HG03575 (cell line): ENCODE data around the gene CPT1A.

Experiments used
- ATAC-seq: cut with Tn5 transposase; IDR thresholded peaks from one replicate; pipeline ENCODE4 v1.9.1; 2021; ENCODE audit not compliant: unreplicated experiment, insufficient number of reproducible peaks, low FRiP score; ENCODE audit errors: extremely low read depth

Gene CPT1A

DNA sequence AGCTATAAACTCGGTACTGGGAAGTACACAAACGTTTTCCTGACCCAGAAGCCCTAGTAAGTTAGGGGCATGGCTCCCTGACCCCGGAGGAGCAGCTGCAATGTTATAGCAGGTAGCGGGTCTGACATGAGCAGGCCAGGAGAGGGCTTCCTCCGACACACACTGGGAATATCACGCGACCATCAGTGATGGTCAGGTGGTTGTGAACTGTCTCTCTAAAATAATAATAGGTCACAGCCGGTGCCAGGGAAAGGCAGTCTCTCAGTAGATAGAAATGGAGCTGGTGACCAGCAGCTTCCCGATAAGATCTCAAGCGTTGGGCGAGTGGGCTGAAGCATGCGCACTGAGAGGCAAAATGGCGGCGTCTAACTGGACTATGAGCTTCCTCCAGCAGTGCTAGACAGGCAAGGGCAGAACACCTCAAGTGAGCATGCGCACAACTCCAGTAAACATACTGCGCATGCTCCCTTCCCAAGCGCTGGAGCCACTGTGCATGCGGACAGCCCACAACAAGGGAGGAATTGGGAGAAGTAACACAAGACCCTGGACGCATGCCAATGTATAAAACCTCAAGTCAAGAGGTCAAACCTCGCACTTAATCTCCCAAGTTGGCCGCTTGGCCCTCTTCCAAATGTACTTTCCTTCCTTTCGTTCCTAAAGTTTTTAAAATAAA is 68.1 kb downstream of the CPT1A start:
- no peak for ATAC-seq

DNA sequence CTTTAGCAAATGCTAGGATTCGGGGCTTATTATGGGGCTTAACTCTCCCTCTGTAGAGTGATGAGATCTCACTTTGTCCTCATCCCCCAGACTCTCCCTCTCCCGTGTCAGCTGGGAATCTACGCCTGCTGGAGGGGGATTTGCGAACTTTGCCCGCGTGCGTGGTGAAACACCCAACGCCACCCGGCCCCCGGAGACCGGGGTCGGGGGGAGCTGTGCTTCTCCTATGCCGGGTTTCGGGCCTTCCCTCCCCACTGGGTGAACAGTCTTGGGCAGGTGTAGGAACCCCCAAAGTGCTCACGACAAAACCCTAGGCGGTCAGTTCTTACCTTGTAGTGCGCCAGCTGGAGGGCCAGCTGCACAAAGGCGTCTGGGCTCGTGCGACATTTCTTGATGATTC is 68.8 kb downstream of the CPT1A start:
- ATAC-seq: no peak

DNA sequence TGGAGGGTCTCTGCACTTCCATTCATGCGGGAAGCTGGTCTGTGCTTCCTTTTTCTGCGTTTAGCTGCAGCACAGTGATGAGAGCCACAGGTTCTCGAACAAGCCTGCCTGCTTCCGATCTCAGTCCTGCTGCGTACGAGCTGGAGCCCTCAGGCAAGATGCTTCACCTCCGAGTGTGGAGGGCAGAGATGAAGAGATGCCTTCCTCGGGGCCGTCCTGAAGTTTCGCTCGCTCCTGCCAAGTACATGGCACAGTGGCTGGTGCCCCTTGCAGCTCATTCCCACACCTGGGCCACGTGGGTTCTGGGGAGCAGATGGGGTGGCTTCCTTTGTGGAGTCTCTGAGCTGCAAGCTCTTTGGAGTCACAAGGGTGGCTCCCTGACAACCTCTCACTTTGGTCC is 70.9 kb downstream of the CPT1A start:
- no peak for ATAC-seq

DNA sequence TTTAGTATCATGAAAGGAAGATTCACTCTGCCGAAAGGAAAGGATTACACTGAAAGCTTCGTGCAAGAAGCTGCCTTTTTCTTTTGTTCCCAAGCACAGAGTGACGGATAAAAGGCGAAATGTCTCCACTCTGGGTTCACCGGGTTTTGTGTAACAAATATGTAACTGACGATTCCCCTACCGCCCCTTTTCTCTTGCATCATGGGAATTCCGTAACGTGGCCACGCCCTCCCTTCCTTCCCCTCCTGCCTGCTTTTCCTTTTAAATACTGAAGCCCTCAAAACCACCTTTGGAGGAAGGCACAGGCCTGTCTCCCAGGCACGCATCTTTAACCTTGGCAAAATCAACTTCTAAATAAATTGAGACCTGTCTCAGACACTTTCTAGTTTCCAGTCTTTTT is 74.0 kb downstream of the CPT1A start:
- no peak for ATAC-seq

DNA sequence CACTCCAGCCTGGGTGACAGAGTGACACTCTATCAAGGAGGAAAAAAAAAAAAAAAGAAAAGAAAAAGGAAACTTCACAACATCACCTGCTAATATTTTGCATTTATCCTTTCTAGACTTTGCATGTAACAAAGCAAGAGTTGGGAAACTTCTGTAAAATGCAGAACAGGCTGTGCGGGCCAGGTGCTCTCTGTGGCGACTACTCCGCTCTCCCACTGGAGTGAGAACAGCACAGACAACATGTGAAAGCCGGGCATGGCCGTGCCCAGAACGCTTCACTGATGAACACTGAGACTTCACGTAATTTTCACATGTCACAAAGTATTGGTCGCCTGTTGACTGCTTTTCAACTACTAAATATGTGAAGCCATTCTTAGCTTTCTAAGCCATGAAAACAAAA is 74.9 kb downstream of the CPT1A start:
- ATAC-seq: no peak

DNA sequence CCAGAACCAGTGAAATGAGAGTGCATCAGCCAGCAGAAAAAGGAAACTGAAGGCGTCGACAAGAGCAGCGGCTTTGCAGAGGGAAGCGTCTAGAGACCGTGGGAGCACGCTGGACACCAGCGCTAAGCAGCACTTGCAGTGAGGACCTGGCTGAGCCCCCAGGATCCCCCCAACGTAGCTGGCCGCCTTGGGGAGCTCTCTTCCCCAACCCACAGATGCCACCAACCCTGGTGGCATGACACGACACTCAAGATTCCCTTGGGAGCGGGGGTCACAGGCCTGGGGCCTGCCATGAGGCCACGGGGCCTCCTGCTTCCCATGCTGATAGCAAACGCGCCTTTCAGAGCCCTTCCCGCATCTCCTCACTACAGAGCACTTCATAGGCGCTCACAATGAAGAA is 77.0 kb downstream of the CPT1A start:
- no peak for ATAC-seq

- no peak for ATAC-seq
These were observed 77.6 kb downstream of the CPT1A start for GRCh38 chr11:68763926-68764657.

DNA sequence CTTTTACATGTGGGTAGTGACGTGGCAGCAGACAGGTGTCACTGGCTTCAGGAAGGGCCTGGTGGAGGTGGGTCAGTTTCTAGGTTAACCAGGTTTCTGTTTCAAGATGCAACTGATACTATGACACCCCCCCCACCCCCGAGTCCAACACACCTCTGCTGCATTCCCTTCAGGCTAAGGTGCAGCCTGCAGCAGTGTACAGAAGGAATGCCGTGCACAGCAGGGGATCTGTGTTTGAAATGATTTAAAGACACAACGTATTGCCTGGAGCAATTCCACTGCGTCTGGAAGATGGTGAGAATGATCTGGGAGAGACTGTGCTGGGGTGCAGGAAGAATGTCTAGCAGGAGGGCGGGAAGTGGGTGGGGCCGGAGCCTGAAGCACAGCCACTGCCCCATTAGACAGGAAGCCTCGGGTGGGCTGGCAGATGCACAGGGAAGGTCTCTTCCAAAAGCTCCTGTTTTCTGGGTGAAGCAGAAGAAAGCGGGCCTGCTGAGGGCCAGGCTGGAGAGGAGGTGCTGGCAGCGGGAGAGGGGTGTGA is 78.5 kb downstream of the CPT1A start:
- no peak for ATAC-seq

GRCh38 chr11:68762481-68762880 is 79.2 kb downstream of the CPT1A start:
- no peak for ATAC-seq

GRCh38 chr11:68761801-68762200 is 79.9 kb downstream of the CPT1A start:
- ATAC-seq: no peak

DNA sequence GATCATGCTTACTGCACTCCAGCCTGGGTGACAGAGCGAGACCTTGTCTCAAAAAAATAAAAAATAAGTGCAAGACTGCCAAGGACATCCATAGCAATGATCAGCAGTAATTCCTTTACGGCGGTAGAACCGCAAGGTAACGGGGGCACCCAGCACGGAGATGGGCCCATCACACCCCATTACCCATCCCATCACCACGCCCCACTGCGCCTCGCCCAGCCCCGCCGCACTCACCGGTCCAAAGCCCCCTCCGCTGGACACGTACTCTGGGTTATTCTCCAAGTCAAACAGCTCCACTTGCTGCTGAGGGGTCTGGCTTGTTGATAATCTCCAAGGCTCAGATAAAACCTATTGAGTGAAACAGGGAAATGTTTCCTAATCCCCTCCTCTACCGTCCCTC is 81.7 kb downstream of the CPT1A start:
- no peak for ATAC-seq

DNA sequence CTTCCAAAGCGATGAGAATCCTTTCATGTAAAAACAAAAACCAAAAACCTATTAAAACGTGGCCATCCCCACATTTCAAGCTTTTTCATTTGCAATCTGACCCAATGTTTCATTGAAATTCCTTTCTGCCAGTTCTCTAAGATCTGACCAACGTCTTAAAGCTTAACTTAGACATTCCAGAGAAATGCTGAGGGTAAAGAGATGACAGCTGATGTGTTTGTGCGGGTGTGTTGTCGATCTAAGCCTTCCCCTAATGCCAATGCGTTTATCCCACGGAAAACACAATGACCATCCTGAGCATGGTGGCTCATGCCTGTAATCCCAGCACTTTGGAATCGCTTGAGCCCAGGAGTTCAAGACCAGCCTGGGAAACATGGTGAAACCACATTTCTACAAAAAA is 84.0 kb downstream of the CPT1A start:
- no peak for ATAC-seq

DNA sequence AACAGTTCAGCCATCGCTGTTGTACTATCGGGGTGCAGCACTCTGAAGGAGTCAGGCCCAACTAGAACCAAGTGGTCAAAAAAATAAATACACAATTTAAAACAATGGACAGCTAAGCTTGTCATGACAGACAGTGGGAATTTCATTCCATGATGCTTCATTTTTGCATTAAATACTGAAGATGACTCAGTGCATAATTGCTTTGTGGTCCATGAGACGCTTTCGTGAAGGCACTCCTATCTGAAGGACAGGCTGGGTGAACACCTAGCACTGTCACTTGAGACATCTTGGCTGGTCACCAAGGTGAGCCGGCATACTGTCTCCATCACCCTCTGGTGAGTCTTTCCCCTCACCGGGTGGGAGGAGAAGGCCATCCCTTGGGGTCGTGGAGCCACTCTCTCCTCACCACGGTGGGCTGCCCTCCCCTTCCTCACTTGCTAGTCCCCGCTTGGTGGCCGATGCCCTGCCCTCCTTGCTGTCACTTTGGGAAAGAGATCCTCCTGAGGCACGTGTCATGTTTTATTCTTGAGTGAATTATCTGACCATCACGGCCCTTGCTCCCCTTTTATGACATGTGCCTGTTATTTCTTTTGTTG is 85.4 kb downstream of the CPT1A start:
- no peak for ATAC-seq

- ATAC-seq: no peak
These were observed 88.4 kb downstream of the CPT1A start for GRCh38 chr11:68753300-68753699.

DNA sequence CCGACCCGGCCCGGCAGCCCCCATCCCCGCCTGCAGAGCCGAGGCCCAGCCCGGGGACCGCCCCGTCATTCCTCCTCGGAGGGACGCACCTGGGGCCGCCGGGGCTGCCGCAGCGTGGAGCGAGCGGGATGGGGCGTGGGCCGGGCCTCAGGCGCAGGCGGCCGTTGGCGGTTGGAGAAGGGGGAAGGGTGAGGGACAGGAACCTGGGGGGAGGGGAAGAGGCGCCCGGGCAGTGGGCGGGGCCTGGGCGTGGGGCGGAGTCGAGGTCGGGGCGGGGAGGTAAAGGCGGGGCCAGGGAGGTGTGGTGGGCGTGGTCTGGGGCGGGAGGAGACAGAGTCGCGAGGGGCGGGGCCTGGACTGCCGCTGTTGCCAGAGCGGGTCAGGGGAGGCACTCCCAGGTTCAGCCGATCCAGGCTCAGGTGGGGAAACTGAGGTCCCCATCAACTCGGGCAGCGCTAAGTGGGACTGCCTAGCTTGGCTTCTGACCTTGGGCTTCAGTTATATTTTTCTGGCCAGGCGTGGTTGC is 90.3 kb downstream of the CPT1A start, which contains the start of gene TESMIN:
TESMIN (minus strand) TSS at position 190 of the 526 bp plus-strand sequence. CDS start 860 bp downstream, outside the sequence.
- no peak for ATAC-seq

- ATAC-seq: no peak
These were observed 90.8 kb downstream of the CPT1A start for GRCh38 chr11:68751004-68751325.

GRCh38 chr11:68750195-68751003 is 91.3 kb downstream of the CPT1A start:
- ATAC-seq: no peak

DNA sequence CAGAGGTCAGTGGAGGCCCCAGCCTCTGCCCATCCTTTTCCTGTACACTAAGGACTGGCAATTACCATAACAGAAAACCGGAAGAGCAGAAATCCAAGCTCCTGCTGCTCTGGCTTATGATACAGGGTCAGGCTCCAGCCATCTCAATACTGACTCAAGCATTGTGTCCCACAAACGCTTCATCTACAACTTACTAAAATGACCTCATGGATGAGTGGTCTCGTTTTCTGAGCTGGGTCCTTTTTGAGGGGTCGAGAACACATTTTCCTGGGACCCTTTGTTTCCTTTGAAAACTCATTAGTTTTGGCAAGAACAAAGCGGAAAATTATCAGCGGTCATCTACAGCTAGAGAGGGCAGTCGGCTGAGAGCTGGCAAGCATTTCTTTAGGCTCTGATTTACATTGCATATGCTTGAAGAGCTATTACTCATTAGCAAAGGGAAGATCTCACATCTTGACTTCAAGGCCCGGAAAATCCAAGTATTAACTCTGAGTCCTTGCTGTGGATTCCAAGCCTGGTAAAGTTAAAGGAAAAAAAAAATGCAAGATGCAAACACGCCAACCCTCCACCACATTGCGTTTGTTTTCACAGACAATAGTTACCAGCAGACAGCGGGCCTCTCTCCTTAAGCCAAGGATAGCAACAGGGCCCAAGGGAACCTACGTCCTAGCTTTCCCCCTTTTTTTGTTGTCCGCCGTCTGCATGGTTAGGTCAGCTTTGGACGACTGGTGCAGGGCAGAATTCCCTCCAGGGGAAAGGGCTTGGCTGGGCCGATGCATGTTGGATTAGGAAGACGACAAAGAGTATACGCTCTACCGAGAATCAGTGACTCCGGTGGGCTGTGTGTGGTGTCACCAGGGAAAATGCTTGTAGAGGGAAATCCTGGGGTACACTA is 92.2 kb downstream of the CPT1A start:
- no peak for ATAC-seq
